DOHH2 (cell line): Measurements from ENCODE around the gene NEU4.

Experiments
- CTCF ChIP-seq: fragments of 200-600 bp; sonication (generic); IDR thresholded peaks from one replicate; pipeline ENCODE4 v1.5.1; 2014; ENCODE audit warnings: antibody characterized with exemption, mild to moderate bottlenecking, low read depth, low read length; ENCODE audit not compliant: poor library complexity, severe bottlenecking
- EZH2phosphoT487 ChIP-seq: fragments of 200-600 bp; sonication (generic); IDR thresholded peaks from 2 replicates; pipeline ENCODE4 v1.6.1; 2017; ENCODE audit warnings: borderline replicate concordance, mild to moderate bottlenecking, antibody characterized with exemption, low read length, moderate library complexity, mixed read lengths

GRCh38 chr2:241773511-241774418, 35.2 kb upstream of the NEU4 start:
- TF ChIP-seq CTCF (no peak), EZH2phosphoT487 (no peak)
